GM23338 (cell line): ENCODE results near the gene PLPPR3. TPM values are rescaled to one million over a fixed set of nuclear protein-coding genes. Genes with fewer than 3 reads are reported as not detected.

Experiments used
- ATAC-seq: fragments of 200-7000 bp; cut with Tn5 transposase; 3 replicates; pipeline ENCODE4 v1.9.1; 2020
- DNase-seq: peaks from one replicate; pipeline ENCODE4 v3.0.0-alpha.2; 2015; ENCODE audit warnings: low spot score
- H2AFZ ChIP-seq: fragments of 200-600 bp; sonication (generic); 2 replicates; pipeline ENCODE4 v1.8.0; 2016; ENCODE audit warnings: antibody characterized with exemption, mild to moderate bottlenecking, moderate library complexity
- H3F3A ChIP-seq: fragments of 200-600 bp; sonication (generic); replicated peaks from 2 replicates; pipeline ENCODE4 v1.8.0; 2017; ENCODE audit warnings: antibody characterized with exemption, mixed run types, low read depth
- H3K27ac ChIP-seq: fragments of 200-600 bp; sonication (generic); 2 replicates; pipeline ENCODE4 v1.6.1; 2016; ENCODE audit warnings: low read depth
- H3K27me3 ChIP-seq: fragments of 200-600 bp; sonication (generic); 2 replicates; pipeline ENCODE4 v1.8.0; 2016; ENCODE audit warnings: mild to moderate bottlenecking, mixed run types, moderate library complexity; ENCODE audit not compliant: insufficient read depth
- H3K36me3 ChIP-seq: fragments of 200-600 bp; sonication (generic); 2 replicates; pipeline ENCODE4 v1.8.0; 2016; ENCODE audit warnings: mild to moderate bottlenecking; ENCODE audit not compliant: insufficient read depth
- H3K4me1 ChIP-seq: fragments of 200-600 bp; sonication (generic); 2 replicates; pipeline ENCODE4 v1.8.0; 2016; ENCODE audit warnings: mild to moderate bottlenecking, moderate library complexity; ENCODE audit not compliant: insufficient read depth
- H3K4me2 ChIP-seq: fragments of 200-600 bp; sonication (generic); 2 replicates; pipeline ENCODE4 v1.7.1; 2017; ENCODE audit warnings: mixed run types
- H3K4me3 ChIP-seq: fragments of 200-600 bp; sonication (generic); 2 replicates; pipeline ENCODE4 v1.6.1; 2016; ENCODE audit warnings: mixed run types
- H3K79me2 ChIP-seq: fragments of 200-600 bp; sonication (generic); replicated peaks from 2 replicates; pipeline ENCODE4 v1.8.0; 2017; ENCODE audit warnings: mild to moderate bottlenecking; ENCODE audit not compliant: insufficient read depth
- H3K9me2 ChIP-seq: fragments of 200-600 bp; sonication (generic); 2 replicates; pipeline ENCODE4 v1.8.0; 2017; ENCODE audit not compliant: insufficient read depth
- H4K20me1 ChIP-seq: fragments of 200-600 bp; sonication (generic); replicated peaks from 2 replicates; pipeline ENCODE4 v1.8.0; 2017; ENCODE audit warnings: mild to moderate bottlenecking; ENCODE audit not compliant: insufficient read depth
- H3K27ac Mint-ChIP-seq: 2 replicates; pipeline ENCODE4 v1.8.0; 2020; ENCODE audit warnings: inconsistent platforms, mild to moderate bottlenecking, moderate library complexity, mixed read lengths
- H3K27me3 Mint-ChIP-seq: 3 replicates; pipeline ENCODE4 v1.8.0; 2022; ENCODE audit warnings: low read depth, mild to moderate bottlenecking, moderate library complexity, mixed read lengths, inconsistent platforms; ENCODE audit not compliant: insufficient read depth, poor library complexity
- H3K36me3 Mint-ChIP-seq: 3 replicates; pipeline ENCODE4 v1.8.0; 2021; ENCODE audit warnings: low read depth, mild to moderate bottlenecking, inconsistent platforms, moderate library complexity, mixed read lengths
- H3K4me1 Mint-ChIP-seq: 3 replicates; pipeline ENCODE4 v1.8.0; 2020; ENCODE audit warnings: mild to moderate bottlenecking, inconsistent platforms, mixed read lengths
- H3K4me3 Mint-ChIP-seq: 3 replicates; pipeline ENCODE4 v1.8.0; 2021; ENCODE audit warnings: moderate library complexity, mild to moderate bottlenecking, inconsistent platforms, mixed read lengths
- H3K9me3 Mint-ChIP-seq: 3 replicates; pipeline ENCODE4 v1.8.0; 2020; ENCODE audit warnings: moderate library complexity, mild to moderate bottlenecking, inconsistent platforms, mixed read lengths
- CREB1 ChIP-seq: fragments of 250-450 bp; sonication (Bioruptor Pico); IDR thresholded peaks from 2 replicates; pipeline ENCODE4 v1.5.0; 2020; ENCODE audit warnings: low read depth, mild to moderate bottlenecking, moderate library complexity
- EZH2phosphoT487 ChIP-seq: fragments of 200-600 bp; sonication (generic); IDR thresholded peaks from one replicate; pipeline ENCODE4 v1.8.1; 2018; ENCODE audit warnings: antibody characterized with exemption; ENCODE audit not compliant: unreplicated experiment
- NANOG ChIP-seq: IDR thresholded peaks from 2 replicates; pipeline ENCODE4 v1.6.1; 2016; ENCODE audit warnings: antibody characterized with exemption, borderline replicate concordance
- POLR2AphosphoS5 ChIP-seq: IDR thresholded peaks from 2 replicates; pipeline ENCODE4 v1.6.1; 2016; ENCODE audit warnings: antibody characterized with exemption, low read depth
- REST ChIP-seq: IDR thresholded peaks from one replicate; pipeline ENCODE4 v1.6.1; 2018; ENCODE audit warnings: antibody characterized with exemption; ENCODE audit not compliant: unreplicated experiment
- STAT1 ChIP-seq: IDR thresholded peaks from one replicate; pipeline ENCODE4 v1.6.1; 2016; ENCODE audit warnings: antibody characterized with exemption; ENCODE audit not compliant: unreplicated experiment
- ZNF114 ChIP-seq: fragments of 250-450 bp; sonication (Bioruptor Pico); IDR thresholded peaks from 2 replicates; pipeline ENCODE4 v1.5.0; 2020; ENCODE audit warnings: mild to moderate bottlenecking, moderate library complexity
- ZNF331 ChIP-seq: fragments of 250-450 bp; sonication (Bioruptor Pico); IDR thresholded peaks from 2 replicates; pipeline ENCODE4 v1.5.0; 2020; ENCODE audit warnings: low read depth, mild to moderate bottlenecking, moderate library complexity
- ZNF462 ChIP-seq: fragments of 250-450 bp; sonication (Bioruptor Pico); IDR thresholded peaks from 2 replicates; pipeline ENCODE4 v1.5.0; 2020; ENCODE audit warnings: mild to moderate bottlenecking, moderate library complexity
- polyA plus RNA-seq: library from polyadenylated mRNA; unstranded; fragments of >200 nt; fragmentation: Nextera tagmentation; extraction: Ambion mirVana; gene quantifications from 2 replicates; pipeline ENCODE4 v1.2.1, GENCODE V29; 2016
- total RNA-seq: library from RNA; depleted of rRNA; stranded (reverse); fragments of >200 nt; shearing (Covaris generic); gene quantifications from 2 replicates; pipeline ENCODE4 v1.2.3, GENCODE V29; 2014

The PLPPR3 gene
- total and polyA plus RNA-seq, 2 experiments from 2014 or later = 14.8 to 81.1 TPM

- H3K9me2 ChIP-seq = no peaks in the 10 kb centered on the region
- H3K4me1 ChIP-seq = no peaks in the 10 kb centered on the region
- TF ChIP-seq ZNF114 (CRISPR knock-in tag) (no peak), CREB1 (CRISPR knock-in tag) (no peak), ZNF331 (CRISPR knock-in tag) (no peak), STAT1 (no peak), NANOG (no peak), ZNF462 (CRISPR knock-in tag) (no peak), POLR2AphosphoS5 (no peak), EZH2phosphoT487 (no peak), REST (no peak)
- no peak overlapping the region for H3K27ac ChIP-seq
- peaks cover 26% of the 10 kb centered on the region for H3K27me3 Mint-ChIP-seq
- no peaks in the 10 kb centered on the region for H3K27me3 ChIP-seq
- peaks cover 5% of the 10 kb centered on the region for H3K4me1 Mint-ChIP-seq
- no peak for ATAC-seq
- H4K20me1 ChIP-seq = peaks cover 4% of the 10 kb centered on the region; the same call in 1 of the 2 replicates
- no peaks in the 10 kb centered on the region for H3K79me2 ChIP-seq
- H3K4me3 Mint-ChIP-seq = no peak overlapping the region
- no peak overlapping the region for H3K27ac Mint-ChIP-seq
- no peaks in the 10 kb centered on the region for H3K36me3 ChIP-seq
- H3F3A ChIP-seq = peaks cover 20% of the 10 kb centered on the region
- H3K4me2 ChIP-seq = no peak overlapping the region
- peaks cover 11% of the 10 kb centered on the region for H3K9me3 Mint-ChIP-seq
- peaks cover 45% of the 10 kb centered on the region for H3K36me3 Mint-ChIP-seq
- DNase-seq = no peak
- H3K4me3 ChIP-seq = no peak overlapping the region
- no peak overlapping the region for H2AFZ ChIP-seq
Measured at GRCh38 chr19:870314-870713, 48.6 kb upstream of the PLPPR3 start.
